Mucosa of stomach (tissue), 1 donor: Measurements from ENCODE around the gene SLC9B1.

Experiments used
- H3K27me3 ChIP-seq: one replicate; pipeline ENCODE4 v1.7.0; 2013; ENCODE audit warnings: mild to moderate bottlenecking, low read length; ENCODE audit not compliant: control insufficient read depth, insufficient read depth
- H3K36me3 ChIP-seq: one replicate; pipeline ENCODE4 v1.7.0; 2013; ENCODE audit warnings: low read length; ENCODE audit not compliant: control insufficient read depth, insufficient read depth
- H3K4me1 ChIP-seq: one replicate; pipeline ENCODE4 v1.7.0; 2013; ENCODE audit warnings: mild to moderate bottlenecking, low read length; ENCODE audit not compliant: control insufficient read depth, insufficient read depth
- H3K4me3 ChIP-seq: one replicate; pipeline ENCODE4 v1.7.0; 2013; ENCODE audit warnings: low read length
- H3K9ac ChIP-seq: one replicate; pipeline ENCODE4 v1.7.0; 2013; ENCODE audit warnings: mild to moderate bottlenecking, low read length, moderate library complexity
- H3K9me3 ChIP-seq: one replicate; pipeline ENCODE4 v1.7.0; 2013; ENCODE audit warnings: mild to moderate bottlenecking, low read length, moderate library complexity; ENCODE audit not compliant: control insufficient read depth
- donor health status: Pancreatic carcinoma.

Gene SLC9B1

GRCh38 chr4:103032574-103032973 is 13.1 kb upstream of the SLC9B1 start:
- H3K9me3 ChIP-seq, result no peaks in the 10 kb centered on the region
- no peaks in the 10 kb centered on the region for H3K4me1 ChIP-seq
- no peak overlapping the region for H3K9ac ChIP-seq
- H3K27me3 ChIP-seq, result no peaks in the 10 kb centered on the region
- H3K4me3 ChIP-seq, result no peak overlapping the region
- no peaks in the 10 kb centered on the region for H3K36me3 ChIP-seq

GRCh38 chr4:103030791-103031190 is 11.3 kb upstream of the SLC9B1 start:
- no peaks in the 10 kb centered on the region for H3K27me3 ChIP-seq
- H3K9ac ChIP-seq, result no peak overlapping the region
- H3K36me3 ChIP-seq, result no peaks in the 10 kb centered on the region
- no peaks in the 10 kb centered on the region for H3K9me3 ChIP-seq
- no peak overlapping the region for H3K4me3 ChIP-seq
- no peaks in the 10 kb centered on the region for H3K4me1 ChIP-seq

GRCh38 chr4:103029300-103029699 is 9.8 kb upstream of the SLC9B1 start:
- H3K27me3 ChIP-seq, result no peaks in the 10 kb centered on the region

DNA sequence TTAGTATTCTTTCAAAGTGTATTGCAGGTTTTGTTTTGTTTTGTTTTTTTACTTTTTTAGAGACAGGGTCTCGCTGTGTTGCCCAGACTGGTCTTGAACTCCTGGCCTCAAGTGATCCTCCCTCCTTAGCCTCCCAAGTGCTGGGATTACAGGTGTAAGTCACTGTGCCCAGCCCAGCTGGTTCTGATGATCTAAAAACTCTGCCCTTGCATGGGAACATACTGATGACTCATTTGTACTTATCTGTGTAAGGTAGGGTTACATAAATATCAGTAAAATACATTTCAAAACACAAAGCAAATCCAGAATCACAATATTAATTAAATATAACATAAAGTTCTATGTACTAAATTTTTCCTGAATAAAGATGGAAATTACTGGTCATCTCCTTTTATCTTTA is 7.4 kb upstream of the SLC9B1 start:
- no peaks in the 10 kb centered on the region for H3K4me1 ChIP-seq
- H3K9me3 ChIP-seq, result no peaks in the 10 kb centered on the region
- no peak overlapping the region for H3K9ac ChIP-seq
- no peak overlapping the region for H3K4me3 ChIP-seq
- no peaks in the 10 kb centered on the region for H3K36me3 ChIP-seq
- H3K27me3 ChIP-seq, result no peaks in the 10 kb centered on the region

More at GRCh38 chr4:103029300-103029699, 9.8 kb upstream of the SLC9B1 start:
- Histone ChIP-seq H3K4me1 (no peaks in the 10 kb centered on the region), H3K9me3 (no peaks in the 10 kb centered on the region), H3K9ac (no peak overlapping the region), H3K4me3 (no peak overlapping the region), H3K36me3 (no peaks in the 10 kb centered on the region)

DNA sequence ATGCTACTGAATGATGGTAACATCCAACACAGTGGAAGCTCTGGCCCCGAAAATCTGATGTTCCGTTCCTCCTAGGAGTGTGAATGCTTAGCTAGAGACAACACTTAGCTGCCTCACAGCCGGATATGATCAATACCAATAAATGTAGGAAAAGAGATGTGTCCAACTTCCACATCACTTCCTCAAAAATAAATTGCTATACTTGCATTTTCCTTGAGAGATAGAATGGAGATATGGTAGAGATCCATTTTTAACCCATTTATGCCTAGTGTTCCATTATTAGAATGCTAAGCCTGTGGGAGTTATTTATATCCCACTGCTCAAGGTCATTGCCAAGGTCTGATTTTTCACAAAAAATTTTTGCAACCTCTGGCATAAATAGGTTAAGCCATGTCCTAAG is 5.5 kb upstream of the SLC9B1 start:
- Histone ChIP-seq H3K27me3 (no peaks in the 10 kb centered on the region), H3K9ac (no peak overlapping the region), H3K9me3 (no peaks in the 10 kb centered on the region), H3K4me1 (no peaks in the 10 kb centered on the region), H3K36me3 (no peaks in the 10 kb centered on the region), H3K4me3 (no peak overlapping the region)

- no peaks in the 10 kb centered on the region for H3K27me3 ChIP-seq
- H3K9ac ChIP-seq, result no peak overlapping the region
- H3K36me3 ChIP-seq, result no peaks in the 10 kb centered on the region
- no peaks in the 10 kb centered on the region for H3K9me3 ChIP-seq
- H3K4me3 ChIP-seq, result no peak overlapping the region
- H3K4me1 ChIP-seq, result peaks cover 5% of the 10 kb centered on the region
Measured at GRCh38 chr4:103021120-103021519, 1.6 kb upstream of the SLC9B1 start.

- H3K9ac ChIP-seq, result peak overlapping the region; percentile 89
- H3K27me3 ChIP-seq, result no peaks in the 10 kb centered on the region
- peak overlapping the region; percentile 64 for H3K4me3 ChIP-seq
- peaks cover 5% of the 10 kb centered on the region for H3K4me1 ChIP-seq
- H3K36me3 ChIP-seq, result no peaks in the 10 kb centered on the region
- no peaks in the 10 kb centered on the region for H3K9me3 ChIP-seq
Measured at GRCh38 chr4:103018391-103019307, 856 bp downstream of the SLC9B1 start.

- Histone ChIP-seq H3K36me3 (no peaks in the 10 kb centered on the region), H3K9ac (no peak overlapping the region), H3K9me3 (no peaks in the 10 kb centered on the region), H3K27me3 (no peaks in the 10 kb centered on the region), H3K4me3 (no peak overlapping the region), H3K4me1 (peaks cover 22% of the 10 kb centered on the region)
Measured at GRCh38 chr4:103012551-103012950, 7.0 kb downstream of the SLC9B1 start.

DNA sequence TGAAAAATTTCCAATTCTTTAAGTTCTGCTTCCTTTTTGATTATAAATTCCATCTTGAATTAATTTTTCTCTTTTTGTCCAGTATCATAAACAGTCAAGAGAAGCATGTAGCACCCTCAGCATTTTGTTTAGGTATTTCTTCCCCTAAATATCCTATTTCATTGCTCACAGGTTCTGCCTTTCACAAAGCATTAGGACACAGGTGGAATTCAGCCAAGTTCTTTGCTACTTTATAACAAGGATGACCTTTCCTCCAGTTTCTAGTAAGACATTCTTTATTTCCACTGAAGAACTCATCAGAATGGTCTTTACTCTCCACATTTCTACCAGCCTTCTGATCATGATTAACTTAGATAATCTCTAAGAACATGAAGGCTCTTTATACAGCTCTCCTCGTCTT is 7.4 kb downstream of the SLC9B1 start:
- H3K9me3 ChIP-seq, result no peaks in the 10 kb centered on the region
- H3K9ac ChIP-seq, result peak overlapping the region; percentile 32
- H3K4me1 ChIP-seq, result peaks cover 22% of the 10 kb centered on the region
- no peak overlapping the region for H3K4me3 ChIP-seq
- no peaks in the 10 kb centered on the region for H3K27me3 ChIP-seq
- H3K36me3 ChIP-seq, result no peaks in the 10 kb centered on the region

- H3K9me3 ChIP-seq, result no peaks in the 10 kb centered on the region
- H3K36me3 ChIP-seq, result no peaks in the 10 kb centered on the region
- no peaks in the 10 kb centered on the region for H3K27me3 ChIP-seq
- H3K4me1 ChIP-seq, result peaks cover 22% of the 10 kb centered on the region
- H3K9ac ChIP-seq, result peak overlapping the region; percentile 32
- no peak overlapping the region for H3K4me3 ChIP-seq
Measured at GRCh38 chr4:103011378-103012025, 8.0 kb downstream of the SLC9B1 start.

DNA sequence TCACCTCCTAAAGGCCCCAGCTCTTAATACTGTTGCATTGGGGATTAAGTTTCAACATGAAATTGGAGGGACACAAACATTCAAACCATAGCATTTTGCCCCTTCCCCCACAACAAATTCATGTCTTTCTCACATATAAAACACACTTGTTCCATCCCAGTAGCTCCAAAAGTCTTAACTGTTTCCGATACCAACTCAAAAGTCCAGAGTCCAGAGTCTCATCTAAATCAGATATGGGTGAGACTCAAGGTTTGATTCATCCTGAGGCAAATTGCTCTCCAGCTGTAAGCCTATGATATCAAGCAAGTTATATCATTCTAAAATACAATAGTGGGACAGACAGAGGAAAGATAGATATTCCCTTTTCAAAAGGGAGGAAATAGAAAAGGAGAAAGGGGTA is 8.7 kb downstream of the SLC9B1 start:
- Histone ChIP-seq H3K9ac (no peak overlapping the region), H3K27me3 (no peaks in the 10 kb centered on the region), H3K4me3 (no peak overlapping the region), H3K4me1 (peaks cover 22% of the 10 kb centered on the region), H3K9me3 (no peaks in the 10 kb centered on the region), H3K36me3 (no peaks in the 10 kb centered on the region)

- peaks cover 22% of the 10 kb centered on the region for H3K4me1 ChIP-seq
- no peak overlapping the region for H3K4me3 ChIP-seq
- no peaks in the 10 kb centered on the region for H3K9me3 ChIP-seq
- H3K36me3 ChIP-seq, result no peaks in the 10 kb centered on the region
- no peak overlapping the region for H3K9ac ChIP-seq
- H3K27me3 ChIP-seq, result no peaks in the 10 kb centered on the region
Measured at GRCh38 chr4:103008875-103009729, 10.4 kb downstream of the SLC9B1 start.
